HG02642 (cell line): Measurements from ENCODE around the gene RELA.
"Not testable (repeated sequence)": the region's sequence is repeated elsewhere in the genome, so short reads cannot be mapped to it uniquely, and the experiment has no call there.

ENCODE experiments used
- ATAC-seq: cut with Tn5 transposase; IDR thresholded peaks from one replicate; pipeline ENCODE4 v1.9.1; 2021; ENCODE audit warnings: mild to moderate bottlenecking; ENCODE audit not compliant: unreplicated experiment, poor library complexity

RELA gene

GRCh38 chr11:65662799-65663638, at the start of gene RELA:
RELA (minus strand) TSS chr11:65662916; CDS start chr11:65662832, 84 bp downstream.
- peak; percentile 88 for ATAC-seq

- peak; percentile 88 for ATAC-seq
Measured at GRCh38 chr11:65711785-65712632, 49.3 kb upstream of the RELA start, which contains the start of gene KAT5. KAT5 (plus strand) TSS chr11:65712252; CDS start chr11:65712268, 16 bp downstream.

- no peak for ATAC-seq
Measured at GRCh38 chr11:65710421-65710820, 47.7 kb upstream of the RELA start.

GRCh38 chr11:65709661-65710060, 46.9 kb upstream of the RELA start:
- ATAC-seq: no peak

- no peak for ATAC-seq
Measured at GRCh38 chr11:65708451-65708850, 45.7 kb upstream of the RELA start.

- not testable (repeated sequence) for ATAC-seq
Measured at GRCh38 chr11:65707002-65707401, 44.3 kb upstream of the RELA start.

- not testable (repeated sequence) for ATAC-seq
Measured at GRCh38 chr11:65706303-65706763, 43.6 kb upstream of the RELA start.

GRCh38 chr11:65703846-65704245, 41.1 kb upstream of the RELA start:
- no peak for ATAC-seq

GRCh38 chr11:65701686-65702085, 39.0 kb upstream of the RELA start:
- ATAC-seq: no peak

GRCh38 chr11:65700399-65700798, 37.7 kb upstream of the RELA start:
- no peak for ATAC-seq

- ATAC-seq: no peak
Measured at GRCh38 chr11:65699306-65699705, 36.6 kb upstream of the RELA start.

GRCh38 chr11:65698205-65698604, 35.5 kb upstream of the RELA start:
- ATAC-seq: no peak

- ATAC-seq: no peak
Measured at GRCh38 chr11:65696802-65697552, 34.3 kb upstream of the RELA start.

- ATAC-seq: no peak
Measured at GRCh38 chr11:65695459-65696241, 32.9 kb upstream of the RELA start.

- ATAC-seq: no peak
Measured at GRCh38 chr11:65692367-65692766, 29.7 kb upstream of the RELA start.

GRCh38 chr11:65691847-65692246, 29.1 kb upstream of the RELA start:
- ATAC-seq: not testable (repeated sequence)

- ATAC-seq: no peak
Measured at GRCh38 chr11:65685981-65686380, 23.3 kb upstream of the RELA start.

GRCh38 chr11:65683480-65683879, 20.8 kb upstream of the RELA start:
- ATAC-seq: not testable (repeated sequence)

- ATAC-seq: no peak
Measured at GRCh38 chr11:65680192-65680743, 17.6 kb upstream of the RELA start.
